HepG2 (cell line): ENCODE data around the gene LMNA. TPM values are rescaled to one million over a fixed set of nuclear protein-coding genes. Genes with fewer than 3 reads are reported as not detected.

Source experiments
- ARNTL ChIP-seq: sonication (generic); formaldehyde crosslinking; IDR thresholded peaks from 2 replicates; pipeline ENCODE4 v1.4.0; 2020; ENCODE audit warnings: mild to moderate bottlenecking, missing genetic modification reagents
- ESRRA ChIP-seq: sonication (generic); formaldehyde crosslinking; IDR thresholded peaks from 2 replicates; pipeline ENCODE4 v1.5.1; 2020; ENCODE audit warnings: mild to moderate bottlenecking, low read depth, missing genetic modification reagents
- GTF3A ChIP-seq: sonication (generic); formaldehyde crosslinking; conservative IDR thresholded peaks from 2 replicates; pipeline ENCODE4 v1.4.0; 2020; ENCODE audit warnings: mild to moderate bottlenecking, missing genetic modification reagents
- HOMEZ ChIP-seq: IDR thresholded peaks from 2 replicates; pipeline ENCODE4 v1.6.1; 2016; ENCODE audit warnings: low read depth
- KDM2A ChIP-seq: sonication (generic); formaldehyde crosslinking; IDR thresholded peaks from 2 replicates; pipeline ENCODE4 v1.4.0; 2020; ENCODE audit warnings: low read depth, missing genetic modification reagents, borderline replicate concordance
- RXRA ChIP-seq: sonication (generic); formaldehyde crosslinking; IDR thresholded peaks from 2 replicates; pipeline ENCODE4 v1.5.1; 2020; ENCODE audit warnings: missing genetic modification reagents
- SALL2 ChIP-seq: sonication (generic); formaldehyde crosslinking; IDR thresholded peaks from 2 replicates; pipeline ENCODE4 v1.8.1; 2023; ENCODE audit warnings: mild to moderate bottlenecking, missing genetic modification reagents, inconsistent platforms
- SP1 ChIP-seq, 2 experiments: fragments of 450-650 bp in 1 of 2; sonication (generic) in 1 of 2; formaldehyde crosslinking in 1 of 2; IDR thresholded peaks; 2 replicates each; pipeline versions ENCODE4 v1.4.0 to v1.6.1; 2016 to 2020; ENCODE audit warnings: missing genetic modification reagents in 1 of 2
- SP5 ChIP-seq: IDR thresholded peaks from 2 replicates; pipeline ENCODE4 v1.6.1; 2016; ENCODE audit warnings: low read depth, borderline replicate concordance
- SYNCRIP ChIP-seq: fragments of 200-400 bp; formaldehyde crosslinking; IDR thresholded peaks from 2 replicates; pipeline ENCODE4 v1.6.1; 2018; ENCODE audit warnings: mild to moderate bottlenecking, low read depth, low read length; ENCODE audit not compliant: insufficient read depth
- TBX3 ChIP-seq: fragments of 450-650 bp; IDR thresholded peaks from 2 replicates; pipeline ENCODE4 v1.6.1; 2017; ENCODE audit warnings: antibody characterized with exemption, mild to moderate bottlenecking, inconsistent platforms, borderline replicate concordance
- ZBTB7A ChIP-seq: sonication (generic); formaldehyde crosslinking; IDR thresholded peaks from 2 replicates; pipeline ENCODE4 v1.8.0; 2022; ENCODE audit warnings: mild to moderate bottlenecking, missing genetic modification reagents
- ZNF224 ChIP-seq: sonication (generic); formaldehyde crosslinking; IDR thresholded peaks from 2 replicates; pipeline ENCODE4 v1.5.0; 2020; ENCODE audit warnings: mild to moderate bottlenecking, missing genetic modification reagents
- ZNF343 ChIP-seq: sonication (generic); formaldehyde crosslinking; IDR thresholded peaks from 2 replicates; pipeline ENCODE4 v1.4.0; 2020; ENCODE audit warnings: mild to moderate bottlenecking, missing genetic modification reagents
- ZNF367 ChIP-seq: sonication (generic); formaldehyde crosslinking; IDR thresholded peaks from 2 replicates; pipeline ENCODE4 v1.4.0; 2020; ENCODE audit warnings: missing genetic modification reagents, borderline replicate concordance
- ZNF430 ChIP-seq: sonication (generic); formaldehyde crosslinking; IDR thresholded peaks from 2 replicates; pipeline ENCODE4 v1.9.0; 2021; ENCODE audit warnings: mild to moderate bottlenecking, missing genetic modification reagents
- polyA plus RNA-seq, 8 experiments: library from polyadenylated mRNA; depleted of rRNA in 3 of 8; stranded (reverse) in 7 of 8; unstranded in 1 of 8; fragments of >200 nt; fragmentation: Illumina TruSeq in 4 of 8; extraction: Trizol in 4 of 8; gene quantifications; 2 replicates each; pipeline versions ENCODE4 v1.2.1 to v1.2.3, GENCODE V29; 2011 to 2016; ENCODE audit warnings: low read depth in 4 of 8, missing spikeins in 1 of 8, mixed read lengths in 1 of 8; ENCODE audit not compliant: insufficient read depth in 1 of 8
- total RNA-seq, 5 experiments: library from RNA; depleted of rRNA; stranded (reverse); fragments of >200 nt; fragmentation: Illumina TruSeq; extraction: Trizol; gene quantifications; 2 replicates each; pipeline ENCODE4 v1.2.3, GENCODE V29; 2016; ENCODE audit warnings: low read depth in 1 of 5
- TF ChIP-seq, protein P1 (sequence below): sonication (generic); formaldehyde crosslinking; IDR thresholded peaks from 2 replicates; pipeline ENCODE4 v1.4.0; 2020; ENCODE audit warnings: missing genetic modification reagents, borderline replicate concordance
- TF ChIP-seq, protein P2 (sequence below): sonication (generic); formaldehyde crosslinking; IDR thresholded peaks from 2 replicates; pipeline ENCODE4 v1.5.0; 2020; ENCODE audit warnings: mild to moderate bottlenecking, low read depth, missing genetic modification reagents, borderline replicate concordance
- TF ChIP-seq, protein P3 (sequence below): sonication (generic); formaldehyde crosslinking; IDR thresholded peaks from 2 replicates; pipeline ENCODE4 v1.4.0; 2020; ENCODE audit warnings: low read depth, missing genetic modification reagents

Gene LMNA
- total and polyA plus RNA-seq, 2 of the 13 experiments (the other 11 are each of a cell fraction or from before 2014, with no cell fraction given): 107 to 225 TPM

DNA sequence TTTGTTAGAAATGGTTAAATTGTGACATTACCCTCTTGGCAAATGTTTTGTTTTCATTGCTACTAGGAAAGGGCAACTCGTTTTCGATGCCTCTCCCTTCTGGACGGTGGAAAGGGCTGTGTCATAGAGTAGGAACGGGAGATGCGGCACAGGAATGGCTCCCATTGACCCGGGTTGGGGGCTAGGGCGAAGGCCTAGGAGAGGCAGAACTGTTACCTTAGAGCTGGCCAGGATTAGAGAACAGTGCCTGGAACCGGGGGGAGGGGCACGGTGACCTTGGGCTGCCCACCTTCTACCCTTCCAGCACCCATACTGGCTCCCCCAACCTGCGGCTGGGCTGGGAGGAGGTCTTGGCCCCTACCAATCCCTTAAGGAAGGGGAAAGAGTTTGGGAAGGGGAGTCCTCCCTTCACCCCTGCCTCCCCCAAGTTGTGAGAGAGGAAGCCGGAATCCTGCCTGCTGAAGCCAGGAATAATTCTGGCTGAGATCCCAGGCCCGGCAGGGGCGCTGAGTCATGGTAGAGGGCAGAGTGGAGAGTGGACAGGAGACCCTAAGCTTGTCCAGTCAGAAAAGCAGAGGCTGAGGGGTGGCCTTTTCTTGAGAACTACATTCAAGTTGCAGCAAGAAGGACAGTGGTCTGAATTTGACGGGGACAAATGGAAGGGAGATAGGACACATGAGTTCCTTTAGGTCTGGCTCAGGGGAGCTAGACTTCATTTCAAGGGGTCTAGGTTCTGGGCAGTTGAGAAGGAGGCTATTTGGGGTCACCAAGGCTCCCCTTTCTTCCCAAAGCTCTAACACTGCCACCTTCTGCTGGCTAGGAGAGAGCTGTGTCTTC lies 8.2 kb downstream of the LMNA start (continued):
- TF ChIP-seq, protein P1, sequence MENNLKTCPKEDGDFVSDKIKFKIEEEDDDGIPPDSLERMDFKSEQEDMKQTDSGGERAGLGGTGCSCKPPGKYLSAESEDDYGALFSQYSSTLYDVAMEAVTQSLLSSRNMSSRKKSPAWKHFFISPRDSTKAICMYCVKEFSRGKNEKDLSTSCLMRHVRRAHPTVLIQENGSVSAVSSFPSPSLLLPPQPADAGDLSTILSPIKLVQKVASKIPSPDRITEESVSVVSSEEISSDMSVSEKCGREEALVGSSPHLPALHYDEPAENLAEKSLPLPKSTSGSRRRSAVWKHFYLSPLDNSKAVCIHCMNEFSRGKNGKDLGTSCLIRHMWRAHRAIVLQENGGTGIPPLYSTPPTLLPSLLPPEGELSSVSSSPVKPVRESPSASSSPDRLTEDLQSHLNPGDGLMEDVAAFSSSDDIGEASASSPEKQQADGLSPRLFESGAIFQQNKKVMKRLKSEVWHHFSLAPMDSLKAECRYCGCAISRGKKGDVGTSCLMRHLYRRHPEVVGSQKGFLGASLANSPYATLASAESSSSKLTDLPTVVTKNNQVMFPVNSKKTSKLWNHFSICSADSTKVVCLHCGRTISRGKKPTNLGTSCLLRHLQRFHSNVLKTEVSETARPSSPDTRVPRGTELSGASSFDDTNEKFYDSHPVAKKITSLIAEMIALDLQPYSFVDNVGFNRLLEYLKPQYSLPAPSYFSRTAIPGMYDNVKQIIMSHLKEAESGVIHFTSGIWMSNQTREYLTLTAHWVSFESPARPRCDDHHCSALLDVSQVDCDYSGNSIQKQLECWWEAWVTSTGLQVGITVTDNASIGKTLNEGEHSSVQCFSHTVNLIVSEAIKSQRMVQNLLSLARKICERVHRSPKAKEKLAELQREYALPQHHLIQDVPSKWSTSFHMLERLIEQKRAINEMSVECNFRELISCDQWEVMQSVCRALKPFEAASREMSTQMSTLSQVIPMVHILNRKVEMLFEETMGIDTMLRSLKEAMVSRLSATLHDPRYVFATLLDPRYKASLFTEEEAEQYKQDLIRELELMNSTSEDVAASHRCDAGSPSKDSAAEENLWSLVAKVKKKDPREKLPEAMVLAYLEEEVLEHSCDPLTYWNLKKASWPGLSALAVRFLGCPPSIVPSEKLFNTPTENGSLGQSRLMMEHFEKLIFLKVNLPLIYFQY: peak; percentile 58; the same call in 1 of the 2 replicates
- TF ChIP-seq ARNTL (CRISPR knock-in tag) (peak; percentile 17; the same call in 1 of the 2 replicates), SALL2 (peak; percentile 42; the same call in 1 of the 2 replicates), HOMEZ (CRISPR knock-in tag) (0 out of 2 replicates have a peak, but pooled peaks have one; percentile 8), SYNCRIP (no peak), ZBTB7A (peak; percentile 56), ZNF343 (no peak), GTF3A (CRISPR knock-in tag) (no peak), RXRA (CRISPR knock-in tag) (0 out of 2 replicates have a peak, but pooled peaks have one; percentile 23), ESRRA (CRISPR knock-in tag) (peak; percentile 53; the same call in 1 of the 2 replicates), TBX3 (no peak), ZNF430 (CRISPR knock-in tag) (no peak), SP1 (IDR thresholded peaks at IDR 0.05) (no peak), SP1 (CRISPR knock-in tag; IDR thresholded peaks at IDR 0.05) (no peak), SP5 (CRISPR knock-in tag) (no peak), ZNF224 (CRISPR knock-in tag) (no peak), ZNF367 (CRISPR knock-in tag) (no peak), KDM2A (CRISPR knock-in tag) (peak; percentile 54)
- TF ChIP-seq, protein P2, sequence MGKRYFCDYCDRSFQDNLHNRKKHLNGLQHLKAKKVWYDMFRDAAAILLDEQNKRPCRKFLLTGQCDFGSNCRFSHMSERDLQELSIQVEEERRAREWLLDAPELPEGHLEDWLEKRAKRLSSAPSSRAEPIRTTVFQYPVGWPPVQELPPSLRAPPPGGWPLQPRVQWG (CRISPR knock-in tag): no peak
- TF ChIP-seq, protein P3, sequence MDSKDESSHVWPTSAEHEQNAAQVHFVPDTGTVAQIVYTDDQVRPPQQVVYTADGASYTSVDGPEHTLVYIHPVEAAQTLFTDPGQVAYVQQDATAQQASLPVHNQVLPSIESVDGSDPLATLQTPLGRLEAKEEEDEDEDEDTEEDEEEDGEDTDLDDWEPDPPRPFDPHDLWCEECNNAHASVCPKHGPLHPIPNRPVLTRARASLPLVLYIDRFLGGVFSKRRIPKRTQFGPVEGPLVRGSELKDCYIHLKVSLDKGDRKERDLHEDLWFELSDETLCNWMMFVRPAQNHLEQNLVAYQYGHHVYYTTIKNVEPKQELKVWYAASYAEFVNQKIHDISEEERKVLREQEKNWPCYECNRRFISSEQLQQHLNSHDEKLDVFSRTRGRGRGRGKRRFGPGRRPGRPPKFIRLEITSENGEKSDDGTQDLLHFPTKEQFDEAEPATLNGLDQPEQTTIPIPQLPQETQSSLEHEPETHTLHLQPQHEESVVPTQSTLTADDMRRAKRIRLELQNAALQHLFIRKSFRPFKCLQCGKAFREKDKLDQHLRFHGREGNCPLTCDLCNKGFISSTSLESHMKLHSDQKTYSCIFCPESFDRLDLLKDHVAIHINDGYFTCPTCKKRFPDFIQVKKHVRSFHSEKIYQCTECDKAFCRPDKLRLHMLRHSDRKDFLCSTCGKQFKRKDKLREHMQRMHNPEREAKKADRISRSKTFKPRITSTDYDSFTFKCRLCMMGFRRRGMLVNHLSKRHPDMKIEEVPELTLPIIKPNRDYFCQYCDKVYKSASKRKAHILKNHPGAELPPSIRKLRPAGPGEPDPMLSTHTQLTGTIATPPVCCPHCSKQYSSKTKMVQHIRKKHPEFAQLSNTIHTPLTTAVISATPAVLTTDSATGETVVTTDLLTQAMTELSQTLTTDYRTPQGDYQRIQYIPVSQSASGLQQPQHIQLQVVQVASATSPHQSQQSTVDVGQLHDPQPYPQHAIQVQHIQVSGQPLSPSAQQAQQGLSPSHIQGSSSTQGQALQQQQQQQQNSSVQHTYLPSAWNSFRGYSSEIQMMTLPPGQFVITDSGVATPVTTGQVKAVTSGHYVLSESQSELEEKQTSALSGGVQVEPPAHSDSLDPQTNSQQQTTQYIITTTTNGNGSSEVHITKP: 0 out of 2 replicates have a peak, but pooled peaks have one; percentile 30
